AML-193 (cell line): ENCODE results near the gene UBA1.

Experiments used
- DNase-seq, 2 experiments: peaks; one replicate each; lab custom pipeline; 2025; lab: John Stamatoyannopoulos, UW

UBA1 gene

DNA sequence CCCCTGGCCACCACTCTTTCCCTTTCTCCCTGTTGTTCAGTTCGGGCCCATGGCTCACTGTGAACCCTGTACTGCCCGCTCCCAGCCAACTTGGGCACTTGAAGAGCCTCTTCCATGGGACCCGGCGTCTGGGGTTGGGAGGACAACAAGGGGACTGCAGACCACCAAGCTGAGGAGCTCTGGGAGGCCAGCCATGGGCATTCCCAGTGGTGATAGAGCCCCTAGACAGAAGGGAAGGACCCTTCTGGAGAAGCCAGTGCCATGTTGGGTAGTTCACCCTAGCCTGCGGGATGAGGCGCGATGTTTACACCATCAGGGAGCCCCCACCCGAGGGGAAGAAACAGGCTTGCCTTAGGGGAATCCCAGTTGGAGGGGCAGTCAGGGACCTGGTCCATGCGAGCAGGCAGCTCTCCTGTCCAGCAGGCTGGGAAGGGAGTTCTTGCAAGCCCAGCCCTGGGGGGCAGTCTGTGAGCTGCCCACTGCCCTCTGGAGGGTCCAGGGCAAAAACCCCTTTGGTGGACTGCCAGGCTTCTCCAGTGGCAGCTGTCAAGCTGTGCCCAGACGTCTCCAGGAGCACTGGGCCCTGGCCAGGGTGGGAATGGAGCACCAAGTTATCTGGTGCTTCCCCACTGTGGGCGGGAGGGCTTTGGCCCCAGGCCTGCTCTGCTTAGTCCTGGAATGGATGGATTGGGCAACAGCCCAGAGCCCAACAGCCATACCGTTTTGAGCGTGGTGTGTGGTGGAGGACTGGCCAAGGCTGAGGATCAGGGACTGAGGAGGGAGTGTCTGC lies 23.7 kb upstream of the UBA1 start:
- DNase-seq: no peak

- no peak for DNase-seq
These were observed 22.6 kb upstream of the UBA1 start for GRCh38 chrX:47170861-47171692.

DNA sequence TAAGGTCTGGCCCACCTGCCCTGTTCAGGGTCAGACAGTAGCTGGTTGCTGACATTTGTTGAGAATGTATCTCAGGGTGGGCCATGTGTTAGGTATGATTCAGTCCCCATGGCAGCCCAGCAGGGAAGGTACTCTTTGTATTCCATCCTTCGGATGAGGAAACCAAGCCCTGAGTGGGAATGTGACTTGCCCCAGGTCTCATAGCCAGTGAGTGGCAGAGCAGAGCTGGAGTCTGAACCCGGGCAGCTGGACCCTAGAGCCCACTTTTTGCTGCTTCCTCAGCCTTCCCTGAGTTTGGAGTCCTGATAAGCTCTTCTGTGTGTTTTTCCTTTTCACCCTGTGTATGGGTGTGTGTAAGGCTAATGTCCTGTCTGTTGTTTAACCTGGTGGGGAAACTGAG lies 21.6 kb upstream of the UBA1 start:
- no peak for DNase-seq

- no peak for DNase-seq
These were observed 21.1 kb upstream of the UBA1 start for GRCh38 chrX:47172549-47172948.

DNA sequence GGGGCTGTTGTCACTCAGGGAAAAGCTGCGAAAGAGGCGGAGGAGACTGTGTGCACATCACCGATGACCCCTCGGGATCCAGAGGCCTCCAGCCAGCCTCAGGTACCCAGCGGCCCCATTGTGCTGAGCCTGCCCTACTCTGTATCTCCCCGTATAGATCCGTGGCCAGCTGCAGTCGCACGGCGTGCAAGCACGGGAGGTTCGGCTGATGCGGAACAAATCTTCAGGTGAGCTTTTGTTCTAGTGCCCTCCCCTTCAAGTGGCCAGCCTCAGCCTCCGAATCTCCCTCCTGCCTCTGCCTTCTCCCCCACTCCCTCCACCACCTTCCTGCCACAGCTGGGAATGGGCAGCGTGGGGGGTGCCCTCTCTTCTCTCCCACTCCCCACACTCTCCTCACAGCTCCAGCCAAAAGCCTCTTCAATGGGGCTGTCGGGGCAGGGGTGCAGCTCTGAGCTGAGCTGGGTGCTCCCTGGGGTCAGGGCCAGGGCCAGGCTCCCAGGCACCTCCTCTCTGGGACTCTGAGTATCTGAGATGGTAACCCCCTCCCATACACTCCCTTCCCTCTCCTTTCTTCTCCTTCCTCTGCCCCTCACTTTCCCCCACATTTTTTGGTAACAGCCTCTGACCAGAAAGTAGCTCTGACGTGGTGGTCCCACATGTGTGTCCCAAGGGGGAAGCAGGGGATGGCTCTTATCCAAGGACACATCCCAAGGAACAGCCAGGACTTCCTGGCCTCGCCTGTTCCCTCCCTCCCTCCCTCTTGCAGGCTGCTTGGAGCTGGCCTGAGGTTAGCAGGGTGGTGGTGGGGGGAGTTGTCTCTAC lies 20.4 kb upstream of the UBA1 start:
- DNase-seq: no peak

DNA sequence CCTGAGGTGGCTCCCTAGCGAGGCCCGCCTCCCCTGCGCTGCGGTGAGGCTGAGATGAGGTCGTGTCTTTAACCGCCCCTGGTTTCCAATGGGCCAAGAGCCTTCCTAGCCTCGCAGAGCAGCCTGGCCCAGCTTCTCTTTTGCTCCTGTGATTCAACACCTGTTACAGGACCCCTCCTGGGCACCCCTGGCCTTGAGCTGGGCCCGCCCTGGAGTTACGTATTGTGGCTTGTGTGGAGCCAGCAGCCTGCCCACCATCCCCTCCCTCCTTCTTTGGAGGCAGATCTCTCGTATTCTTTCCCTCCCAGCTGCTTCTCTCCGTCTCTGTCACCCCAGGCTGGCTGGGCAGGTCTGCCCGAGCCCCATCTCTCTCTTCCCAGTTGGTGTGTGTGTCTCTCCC lies 19.3 kb upstream of the UBA1 start:
- DNase-seq: no peak

DNA sequence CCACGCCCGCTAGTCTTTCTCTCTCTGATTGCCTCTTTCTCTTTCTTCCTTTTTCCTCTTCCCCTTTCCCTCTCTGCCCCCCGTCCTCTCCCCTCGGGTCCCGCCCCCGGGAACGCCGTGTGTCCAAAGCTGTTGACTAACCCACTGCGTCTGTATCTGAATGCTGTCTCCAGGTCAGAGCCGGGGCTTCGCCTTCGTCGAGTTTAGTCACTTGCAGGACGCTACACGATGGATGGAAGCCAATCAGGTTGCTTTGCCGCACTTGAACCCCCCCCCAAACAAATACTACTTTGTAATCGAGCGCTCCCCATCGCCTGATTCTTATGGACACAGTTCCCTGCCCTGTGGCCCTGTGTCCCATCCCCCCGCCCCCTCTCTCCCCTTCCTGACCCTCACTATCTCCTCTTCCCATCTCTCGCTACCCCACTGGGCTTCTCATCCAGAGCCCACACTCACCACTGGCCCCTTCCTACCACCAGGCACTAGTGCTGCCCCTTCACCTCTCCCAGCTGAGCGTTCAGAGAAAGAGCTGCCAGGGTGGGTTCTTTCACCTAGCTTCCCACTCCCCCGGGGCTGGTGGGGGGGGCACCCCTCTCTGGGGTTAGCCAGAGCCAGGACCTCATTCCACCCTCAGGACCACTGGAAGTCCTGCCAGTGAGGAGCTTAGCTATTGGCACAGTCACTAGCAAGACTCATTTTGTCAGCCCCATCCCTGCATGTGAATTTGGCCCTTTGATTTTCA lies 18.6 kb upstream of the UBA1 start:
- no peak for DNase-seq

DNA sequence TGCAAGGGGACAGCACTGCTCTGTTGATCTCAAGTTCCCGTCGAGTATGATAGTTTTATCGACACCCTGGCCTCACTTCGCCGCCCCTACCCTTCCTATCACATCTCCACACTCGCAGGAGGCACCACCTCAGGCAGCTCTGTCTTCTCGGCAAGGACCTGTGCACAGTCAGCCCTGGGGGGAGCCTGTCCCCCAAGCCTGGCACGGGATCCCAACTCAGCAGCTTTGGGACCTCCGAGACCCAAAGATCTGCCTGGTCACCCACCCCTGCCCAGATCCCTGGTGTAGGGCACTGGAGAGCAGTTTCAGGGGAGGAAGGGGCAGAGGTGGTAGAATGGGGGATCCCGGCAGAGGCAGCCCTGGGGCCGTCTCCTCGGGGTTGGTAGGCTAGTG lies 18.0 kb upstream of the UBA1 start:
- DNase-seq: no peak

DNA sequence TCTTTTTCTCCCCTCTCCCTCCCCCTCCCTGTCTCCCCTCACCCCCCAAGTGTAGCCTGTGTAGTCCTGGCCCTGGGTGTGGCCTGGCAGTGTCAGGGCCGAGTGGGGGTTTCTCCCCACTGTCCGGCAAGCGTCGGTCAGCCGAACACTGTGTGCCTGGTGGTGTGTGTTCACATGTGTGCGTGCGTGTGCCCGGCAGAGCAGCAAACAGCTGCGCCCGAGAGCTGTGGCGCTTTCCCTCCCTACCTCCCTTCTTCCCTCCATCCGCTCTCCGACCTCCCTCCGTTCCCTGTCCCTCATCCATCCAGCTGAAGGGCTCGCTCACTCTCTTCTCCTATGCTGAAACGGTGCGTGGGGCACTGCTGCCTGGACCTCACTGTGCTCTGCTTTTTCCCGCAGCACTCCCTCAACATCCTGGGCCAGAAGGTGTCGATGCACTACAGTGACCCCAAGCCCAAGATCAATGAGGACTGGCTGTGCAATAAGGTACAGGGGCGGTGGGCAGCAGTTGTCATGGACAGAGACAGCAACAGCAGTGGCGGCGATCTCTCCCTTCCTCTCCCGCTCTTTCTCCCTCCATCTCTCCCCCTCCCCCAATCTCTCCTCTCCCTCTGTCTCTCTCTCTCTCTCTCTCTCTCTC lies 17.4 kb upstream of the UBA1 start:
- no peak for DNase-seq

GRCh38 chrX:47177079-47177478 lies 16.6 kb upstream of the UBA1 start:
- DNase-seq: no peak

- no peak for DNase-seq
These were observed 15.3 kb upstream of the UBA1 start for GRCh38 chrX:47178337-47178736.

- no peak for DNase-seq
These were observed 14.3 kb upstream of the UBA1 start for GRCh38 chrX:47179221-47179927.

GRCh38 chrX:47179928-47180255 lies 13.7 kb upstream of the UBA1 start:
- DNase-seq: no peak

DNA sequence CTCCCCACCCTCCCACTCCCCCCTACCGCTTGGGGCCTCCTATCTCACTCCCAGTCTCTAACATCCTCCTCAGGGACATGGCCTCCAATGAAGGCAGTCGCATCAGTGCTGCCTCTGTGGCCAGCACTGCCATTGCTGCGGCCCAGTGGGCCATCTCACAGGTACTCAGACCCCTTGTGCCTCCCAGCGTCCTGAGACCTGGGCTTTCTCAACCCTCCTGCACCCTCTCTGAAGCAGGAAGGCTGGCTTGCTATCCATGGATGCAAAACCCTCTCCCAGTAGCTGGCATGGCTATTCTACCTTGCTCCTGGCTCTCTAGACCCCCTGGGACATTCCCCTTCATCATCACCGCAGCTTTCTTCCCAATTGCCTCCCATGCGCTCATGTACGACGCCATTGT lies 13.3 kb upstream of the UBA1 start:
- DNase-seq: no peak

DNA sequence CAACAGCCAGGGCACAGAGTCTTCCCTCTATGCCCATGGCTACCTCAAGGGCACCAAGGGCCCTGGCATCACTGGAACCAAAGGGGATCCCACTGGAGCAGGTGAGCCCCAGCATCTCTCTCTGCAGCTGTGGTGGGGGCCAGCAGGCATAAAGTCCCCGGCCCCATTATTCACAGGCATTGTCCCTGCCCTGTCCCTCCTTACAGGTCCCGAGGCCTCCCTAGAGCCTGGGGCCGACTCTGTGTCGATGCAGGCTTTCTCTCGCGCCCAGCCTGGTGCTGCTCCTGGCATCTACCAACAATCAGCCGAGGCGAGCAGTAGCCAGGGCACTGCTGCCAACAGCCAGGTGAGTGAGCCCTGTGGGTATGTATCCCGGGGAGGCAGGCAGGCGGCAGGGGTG lies 12.3 kb upstream of the UBA1 start:
- DNase-seq: no peak

DNA sequence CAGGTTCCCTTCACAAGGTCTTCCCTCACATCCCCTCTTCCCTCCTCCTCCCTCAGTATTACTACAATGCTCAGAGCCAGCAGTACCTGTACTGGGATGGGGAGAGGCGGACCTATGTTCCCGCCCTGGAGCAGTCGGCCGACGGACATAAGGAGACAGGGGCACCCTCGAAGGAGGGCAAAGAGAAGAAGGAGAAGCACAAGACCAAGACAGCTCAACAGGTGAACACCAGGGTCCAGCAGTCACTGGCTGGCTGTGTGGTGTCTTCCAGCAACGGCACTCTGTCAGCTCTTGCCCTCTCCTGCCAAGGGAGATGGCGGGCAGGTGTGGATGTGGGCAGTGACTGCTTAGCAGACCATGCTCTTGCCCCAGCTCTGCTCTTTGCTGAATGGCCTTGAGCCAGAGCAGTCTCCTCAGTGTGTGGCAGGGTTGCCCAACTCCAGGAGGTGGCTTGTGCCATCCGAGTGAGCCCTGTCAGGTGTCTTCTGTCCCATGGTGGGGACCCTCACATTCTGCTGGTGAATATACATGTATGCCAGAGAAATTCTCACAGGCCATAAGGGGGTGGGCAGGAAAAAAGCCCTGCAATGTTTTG lies 11.4 kb upstream of the UBA1 start:
- DNase-seq: no peak

DNA sequence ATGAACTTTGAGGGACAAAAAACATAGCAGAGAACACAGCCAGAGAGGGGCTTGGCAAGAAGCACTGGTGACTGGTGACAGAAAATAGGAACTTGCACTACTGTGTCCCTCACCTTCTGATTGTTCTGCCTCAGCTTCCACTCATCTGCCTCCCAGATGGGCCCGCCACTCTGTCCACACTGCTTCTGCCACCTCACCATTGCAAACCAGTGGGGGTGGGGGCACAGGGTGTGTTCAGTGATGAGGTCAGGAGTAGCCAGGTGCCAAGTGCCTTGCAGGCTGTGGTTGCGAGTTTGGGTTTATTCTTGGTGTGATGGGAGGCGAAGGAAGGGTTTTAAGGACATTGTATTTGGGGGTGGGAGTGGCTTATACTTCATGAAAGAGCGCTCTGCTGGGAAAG lies 9.1 kb upstream of the UBA1 start:
- no peak for DNase-seq

- no peak for DNase-seq
These were observed 8.4 kb upstream of the UBA1 start for GRCh38 chrX:47185241-47185640.

- DNase-seq: no peak
These were observed 7.4 kb upstream of the UBA1 start for GRCh38 chrX:47186096-47186740.

GRCh38 chrX:47187106-47187677 lies 6.4 kb upstream of the UBA1 start:
- DNase-seq: no peak
